Measurements from ENCODE around the gene ZNF516. TPM values are rescaled to one million over a fixed set of nuclear protein-coding genes. Genes with fewer than 3 reads are reported as not detected.

Gene ZNF516
- total RNA-seq, 1 donor from 2014 or later: 108 TPM

- TF ChIP-seq CTCF (IDR thresholded peaks at IDR 0.05; ENCODE audit: unreplicated experiment): no peak
- Mint-ChIP-seq H3K9me3 (ENCODE audit: low read depth) (peaks cover 5% of the 10 kb centered on the region), H3K4me1 (ENCODE audit: low read depth) (peaks cover 12% of the 10 kb centered on the region), H3K4me3 (ENCODE audit: low read depth) (no peak overlapping the region), H3K27me3 (no peaks in the 10 kb centered on the region), H3K36me3 (ENCODE audit: insufficient read depth) (peaks cover 35% of the 10 kb centered on the region), H3K27ac (no peak overlapping the region)
- DNase-seq (ENCODE audit: low spot score, unreplicated experiment): no peak
Measured at GRCh38 chr18:76410660-76411417, 84.2 kb downstream of the ZNF516 start.

GRCh38 chr18:76410033-76410432, 85.0 kb downstream of the ZNF516 start:
- Mint-ChIP-seq H3K27ac (no peak overlapping the region), H3K27me3 (no peaks in the 10 kb centered on the region), H3K9me3 (ENCODE audit: low read depth) (peaks cover 5% of the 10 kb centered on the region), H3K4me3 (ENCODE audit: low read depth) (no peak overlapping the region), H3K4me1 (ENCODE audit: low read depth) (peaks cover 11% of the 10 kb centered on the region), H3K36me3 (ENCODE audit: insufficient read depth) (peaks cover 35% of the 10 kb centered on the region)
- no peak for DNase-seq (ENCODE audit: low spot score, unreplicated experiment)
- no peak for TF ChIP-seq CTCF (IDR thresholded peaks at IDR 0.05; ENCODE audit: unreplicated experiment)

GRCh38 chr18:76408480-76409067, 86.5 kb downstream of the ZNF516 start:
- Mint-ChIP-seq H3K27me3 (no peaks in the 10 kb centered on the region), H3K9me3 (ENCODE audit: low read depth) (peaks cover 5% of the 10 kb centered on the region), H3K36me3 (ENCODE audit: insufficient read depth) (peaks cover 37% of the 10 kb centered on the region), H3K4me1 (ENCODE audit: low read depth) (peaks cover 10% of the 10 kb centered on the region), H3K27ac (peak overlapping the region; percentile 2), H3K4me3 (ENCODE audit: low read depth) (no peak overlapping the region)
- DNase-seq (ENCODE audit: low spot score, unreplicated experiment): no peak
- TF ChIP-seq CTCF (IDR thresholded peaks at IDR 0.05; ENCODE audit: unreplicated experiment): no peak

GRCh38 chr18:76407681-76408080, 87.4 kb downstream of the ZNF516 start:
- Mint-ChIP-seq H3K27me3 (no peaks in the 10 kb centered on the region), H3K36me3 (ENCODE audit: insufficient read depth) (peaks cover 37% of the 10 kb centered on the region), H3K9me3 (ENCODE audit: low read depth) (peaks cover 5% of the 10 kb centered on the region), H3K4me3 (ENCODE audit: low read depth) (no peak overlapping the region), H3K27ac (no peak overlapping the region), H3K4me1 (ENCODE audit: low read depth) (peaks cover 9% of the 10 kb centered on the region)
- DNase-seq (ENCODE audit: low spot score, unreplicated experiment): no peak
- no peak for TF ChIP-seq CTCF (IDR thresholded peaks at IDR 0.05; ENCODE audit: unreplicated experiment)

- H3K4me1 Mint-ChIP-seq (ENCODE audit: low read depth): peaks cover 10% of the 10 kb centered on the region
- no peak for DNase-seq (ENCODE audit: low spot score, unreplicated experiment)
- peaks cover 5% of the 10 kb centered on the region for H3K9me3 Mint-ChIP-seq (ENCODE audit: low read depth)
- H3K27ac Mint-ChIP-seq: peak overlapping the region; percentile 85
- no peak overlapping the region for H3K4me3 Mint-ChIP-seq (ENCODE audit: low read depth)
- TF ChIP-seq CTCF (IDR thresholded peaks at IDR 0.05; ENCODE audit: unreplicated experiment): no peak
- peaks cover 39% of the 10 kb centered on the region for H3K36me3 Mint-ChIP-seq (ENCODE audit: insufficient read depth)
- H3K27me3 Mint-ChIP-seq: no peaks in the 10 kb centered on the region
Measured at GRCh38 chr18:76406791-76407190, 88.3 kb downstream of the ZNF516 start.
